IPS DF 6.9 (cell line): ENCODE measurements around the gene GNG12.

Experiments
- DNase-seq: peaks from one replicate; pipeline ENCODE4 v3.0.0-alpha.2; 2013; ENCODE audit warnings: low read depth, low spot score
- H3K27ac ChIP-seq: one replicate; pipeline ENCODE4 v1.5.1; 2013; ENCODE audit warnings: low read length, control low read depth
- H3K27me3 ChIP-seq: 2 replicates; pipeline ENCODE4 v1.6.1; 2013; ENCODE audit warnings: mild to moderate bottlenecking, low read length; ENCODE audit not compliant: control insufficient read depth, insufficient read depth
- H3K36me3 ChIP-seq: 2 replicates; pipeline ENCODE4 v1.6.1; 2013; ENCODE audit warnings: low read length; ENCODE audit not compliant: control insufficient read depth, insufficient read depth
- H3K4me1 ChIP-seq: 2 replicates; pipeline ENCODE4 v1.6.1; 2013; ENCODE audit warnings: low read length; ENCODE audit not compliant: control insufficient read depth, insufficient read depth
- H3K4me3 ChIP-seq: 2 replicates; pipeline ENCODE4 v1.5.1; 2013; ENCODE audit warnings: mild to moderate bottlenecking, low read length
- H3K9me3 ChIP-seq: 2 replicates; pipeline ENCODE4 v1.6.1; 2013; ENCODE audit warnings: low read length, inconsistent platforms; ENCODE audit not compliant: control insufficient read depth, insufficient read depth
- WGBS: extraction: QIAGEN DNeasy Blood & Tissue Kit; methylation state at CpG from one replicate; pipeline ENCODE4 v1.1.7; 2013; ENCODE audit warnings: mixed read lengths, missing lambda C conversion rate; ENCODE audit not compliant: insufficient read length, insufficient coverage; 5-methylcytosine and 5-hydroxymethylcytosine counted together

The GNG12 gene

DNA sequence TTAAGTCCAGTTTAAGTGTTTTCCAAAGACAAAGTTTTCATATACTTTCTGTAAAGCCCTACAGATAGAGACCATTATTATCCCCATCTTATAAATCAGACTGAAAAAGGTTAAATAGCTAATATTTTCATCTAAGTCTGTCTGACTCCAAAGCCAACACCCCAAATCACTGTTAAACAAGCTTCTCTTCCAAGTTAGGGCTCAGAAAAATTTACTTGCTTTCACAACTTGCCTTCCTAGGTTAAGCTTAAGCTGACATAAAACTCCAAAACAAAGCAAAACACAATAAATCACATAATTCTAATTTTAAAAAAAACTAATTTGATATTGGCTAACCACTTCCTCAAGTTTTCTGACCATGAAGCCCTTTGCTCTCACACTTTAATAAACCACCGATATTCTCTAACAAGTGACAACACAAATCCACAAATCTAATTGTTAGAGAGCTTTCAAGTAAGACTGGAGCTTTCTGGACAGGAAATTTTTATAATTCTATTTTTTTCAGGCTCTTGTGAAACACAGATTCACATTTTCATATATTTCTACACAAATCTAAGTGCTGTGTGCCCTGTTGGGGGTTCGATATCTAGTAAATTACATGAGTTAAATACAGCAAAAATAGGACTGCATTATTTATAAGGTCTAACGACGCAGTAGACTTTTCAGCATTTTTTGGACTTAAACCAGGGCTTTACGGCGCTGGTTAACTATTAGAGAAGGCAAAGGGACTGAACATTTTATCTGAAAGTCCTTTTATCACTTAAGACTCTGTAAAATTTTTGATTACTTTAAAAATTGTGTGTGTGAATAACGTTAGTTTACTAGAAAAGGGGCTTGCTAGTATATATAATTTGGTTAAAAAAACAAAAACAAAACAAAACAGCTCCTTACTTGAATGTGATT lies 2.1 kb downstream of the GNG12 start:
- no CpG with 5 or more reads among the region's 7 CpGs for WGBS
- 0 out of 2 replicates have a peak, but pooled peaks cover 1% of the 10 kb centered on the region for H3K4me1 ChIP-seq
- DNase-seq: no peak
- no peaks in the 10 kb centered on the region for H3K36me3 ChIP-seq
- H3K9me3 ChIP-seq: no peaks in the 10 kb centered on the region
- H3K4me3 ChIP-seq: no peak overlapping the region; the same call in 1 of the 2 replicates
- no peak overlapping the region for H3K27ac ChIP-seq
- H3K27me3 ChIP-seq: no peaks in the 10 kb centered on the region

DNA sequence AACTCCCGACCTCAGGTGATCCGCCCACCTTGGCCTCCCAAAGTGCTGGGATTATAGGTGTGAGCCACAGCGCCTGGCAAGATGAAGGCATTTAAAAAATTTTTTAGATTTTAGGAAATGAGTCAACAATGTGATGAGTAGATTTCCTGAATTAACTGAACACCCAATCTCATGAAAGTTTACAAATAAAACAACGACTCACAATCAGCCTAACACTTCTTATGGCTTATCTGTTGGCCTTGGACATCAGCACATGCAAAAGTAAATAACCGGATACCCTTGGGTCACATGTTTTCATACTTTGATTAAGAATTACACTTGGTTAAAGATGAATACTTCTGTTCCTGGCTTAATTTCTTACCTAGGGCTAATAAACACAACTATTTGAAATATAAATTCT lies 3.0 kb downstream of the GNG12 start:
- Histone ChIP-seq H3K27me3 (no peaks in the 10 kb centered on the region), H3K27ac (no peak overlapping the region), H3K4me1 (0 out of 2 replicates have a peak, but pooled peaks cover 1% of the 10 kb centered on the region), H3K4me3 (no peak overlapping the region), H3K36me3 (no peaks in the 10 kb centered on the region), H3K9me3 (no peaks in the 10 kb centered on the region)
- WGBS: no CpG with 5 or more reads among the region's 5 CpGs
- no peak for DNase-seq

DNA sequence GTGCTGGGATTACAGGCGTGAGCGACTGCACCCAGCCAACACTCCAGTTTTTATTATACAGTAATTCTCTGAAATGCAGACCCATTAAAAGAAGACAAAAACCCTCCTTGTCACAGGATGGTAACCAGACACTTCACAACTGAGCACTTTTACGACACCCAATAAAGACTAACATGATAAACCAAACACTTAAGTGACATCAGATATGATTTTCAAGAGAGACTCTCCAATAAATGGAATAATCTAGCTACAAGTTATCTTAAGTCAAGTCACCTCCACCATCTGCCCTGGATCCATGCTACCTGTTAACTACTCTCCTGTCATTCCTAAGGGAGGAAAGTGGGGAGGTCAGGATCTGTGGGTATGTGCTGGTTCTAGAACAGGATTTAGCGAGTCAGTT lies 5.6 kb downstream of the GNG12 start:
- DNase-seq: no peak
- Histone ChIP-seq H3K4me1 (no peaks in the 10 kb centered on the region), H3K4me3 (no peak overlapping the region), H3K36me3 (no peaks in the 10 kb centered on the region), H3K27ac (no peak overlapping the region), H3K9me3 (no peaks in the 10 kb centered on the region), H3K27me3 (no peaks in the 10 kb centered on the region)
- no CpG with 5 or more reads among the region's 4 CpGs for WGBS

DNA sequence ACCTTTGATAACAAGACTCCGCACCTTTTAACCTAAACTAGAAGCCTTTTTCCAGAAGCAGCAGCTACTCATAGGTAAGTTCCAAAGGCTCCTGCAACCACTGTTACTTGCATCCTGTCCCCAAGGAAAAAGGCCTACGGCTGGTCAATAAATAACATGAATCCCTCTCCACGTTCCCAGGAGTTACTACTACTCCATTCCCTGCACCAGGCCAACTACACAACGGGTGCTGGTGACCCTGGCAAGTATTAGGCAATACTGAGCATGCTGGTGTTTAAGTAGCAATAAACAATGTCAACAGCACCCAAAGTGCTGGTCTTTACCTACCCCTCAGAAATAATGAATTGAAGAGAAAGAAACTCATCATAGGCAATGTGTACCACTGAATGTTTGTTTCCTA lies 7.7 kb downstream of the GNG12 start:
- H3K4me1 ChIP-seq: peaks cover 2% of the 10 kb centered on the region; the same call in 1 of the 2 replicates
- WGBS: no CpG with 5 or more reads among the region's 4 CpGs
- H3K4me3 ChIP-seq: no peak overlapping the region
- no peaks in the 10 kb centered on the region for H3K27me3 ChIP-seq
- no peaks in the 10 kb centered on the region for H3K9me3 ChIP-seq
- no peaks in the 10 kb centered on the region for H3K36me3 ChIP-seq
- H3K27ac ChIP-seq: no peak overlapping the region
- DNase-seq: no peak

DNA sequence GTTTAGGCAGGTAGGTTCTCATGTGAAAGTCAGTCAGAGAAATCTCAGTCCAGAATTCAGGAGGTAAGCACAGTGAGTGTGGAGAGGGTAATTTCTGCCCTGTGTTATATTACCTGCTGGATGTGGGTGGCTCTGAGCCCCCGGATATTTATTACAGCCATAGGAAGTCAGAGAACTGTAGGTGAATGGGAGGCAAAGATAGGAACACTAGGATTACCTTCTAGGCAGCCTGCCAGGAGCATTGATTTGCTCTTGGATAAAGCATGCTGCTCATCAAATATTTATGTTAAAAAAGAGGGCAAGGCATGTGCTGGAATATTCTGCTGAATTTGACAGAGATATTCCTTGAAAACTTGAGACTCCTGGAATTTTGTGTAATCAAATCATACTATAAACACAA lies 8.5 kb downstream of the GNG12 start:
- H3K4me1 ChIP-seq: peaks cover 2% of the 10 kb centered on the region; the same call in 1 of the 2 replicates
- WGBS: no CpG with 5 or more reads among the region's 1 CpG
- no peaks in the 10 kb centered on the region for H3K27me3 ChIP-seq
- H3K4me3 ChIP-seq: no peak overlapping the region
- no peaks in the 10 kb centered on the region for H3K9me3 ChIP-seq
- no peak overlapping the region for H3K27ac ChIP-seq
- DNase-seq: no peak
- no peaks in the 10 kb centered on the region for H3K36me3 ChIP-seq

DNA sequence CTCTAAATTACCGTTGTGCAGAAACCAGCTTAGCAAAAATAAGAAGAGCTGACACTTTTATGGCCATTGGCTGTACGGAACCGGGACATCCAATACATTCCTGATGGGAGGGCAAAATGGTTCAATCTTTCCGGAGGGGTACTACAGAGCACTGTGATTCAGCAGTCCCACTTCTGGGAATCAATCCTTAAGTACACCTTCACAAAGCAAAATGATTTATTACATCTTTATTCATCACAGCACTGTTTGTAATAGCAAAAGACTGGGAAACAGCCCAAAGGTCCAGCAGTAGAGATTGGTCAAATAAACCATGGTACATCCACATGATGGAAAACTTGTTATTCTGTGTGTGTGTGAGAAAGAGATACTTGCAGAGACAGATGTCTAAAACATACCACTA lies 9.7 kb downstream of the GNG12 start:
- no peaks in the 10 kb centered on the region for H3K36me3 ChIP-seq
- no peak for DNase-seq
- no CpG with 5 or more reads among the region's 4 CpGs for WGBS
- no peaks in the 10 kb centered on the region for H3K27me3 ChIP-seq
- peaks cover 4% of the 10 kb centered on the region; the same call in 1 of the 2 replicates for H3K4me1 ChIP-seq
- no peak overlapping the region for H3K27ac ChIP-seq
- no peaks in the 10 kb centered on the region for H3K9me3 ChIP-seq
- no peak overlapping the region for H3K4me3 ChIP-seq

DNA sequence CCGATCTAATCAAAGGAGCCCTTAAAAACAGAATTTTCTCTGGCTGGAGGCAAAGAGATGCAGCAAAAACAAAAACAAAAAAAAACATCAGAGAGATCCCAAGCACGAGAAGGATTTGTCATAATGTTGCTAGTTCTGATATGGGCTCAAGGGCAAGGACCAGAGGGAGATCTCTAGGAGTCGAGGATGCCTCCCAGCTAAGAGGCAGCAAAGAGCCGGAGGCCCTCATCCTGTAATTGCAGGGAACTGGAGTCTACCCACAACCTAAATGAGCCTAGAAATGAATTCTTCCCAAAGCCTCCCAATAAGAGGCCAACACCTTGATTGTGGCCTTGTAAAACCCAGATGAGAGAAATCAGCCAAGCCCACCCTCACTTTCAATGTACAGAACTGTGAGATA lies 12.0 kb downstream of the GNG12 start:
- Histone ChIP-seq H3K9me3 (no peaks in the 10 kb centered on the region), H3K27me3 (no peaks in the 10 kb centered on the region), H3K27ac (no peak overlapping the region), H3K4me1 (peaks cover 4% of the 10 kb centered on the region; the same call in 1 of the 2 replicates), H3K36me3 (no peaks in the 10 kb centered on the region), H3K4me3 (no peak overlapping the region)
- no CpG with 5 or more reads among the region's 4 CpGs for WGBS
- DNase-seq: no peak

DNA sequence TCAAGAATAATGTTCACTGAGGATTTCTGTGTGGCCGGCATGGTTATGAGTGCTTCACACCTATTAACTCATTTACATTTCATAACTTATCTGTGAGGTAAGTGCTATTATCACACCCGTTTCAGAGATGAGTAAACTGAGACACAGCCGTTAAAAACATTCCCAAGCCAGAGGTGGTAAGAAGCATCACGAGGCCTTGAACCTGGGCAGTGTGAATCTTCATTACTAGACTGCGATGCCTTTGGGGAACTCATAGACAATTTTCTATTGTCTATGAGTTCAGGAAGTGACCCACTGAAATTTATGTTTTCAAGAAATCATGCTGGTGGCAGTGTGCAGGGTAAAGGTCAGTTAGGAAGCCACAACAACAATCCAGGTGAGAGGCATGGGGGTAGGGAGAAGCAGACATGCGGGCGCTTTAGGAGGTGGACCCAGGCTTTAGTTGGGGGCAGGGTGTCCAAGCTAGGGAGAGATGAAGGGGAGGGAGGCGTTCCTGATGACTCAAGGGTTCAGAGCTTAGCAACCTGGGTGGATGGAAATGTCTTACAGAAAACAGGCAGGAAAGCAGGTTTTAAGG lies 14.5 kb downstream of the GNG12 start:
- Histone ChIP-seq H3K27ac (no peak overlapping the region), H3K9me3 (no peaks in the 10 kb centered on the region), H3K4me3 (no peak overlapping the region), H3K4me1 (peaks cover 4% of the 10 kb centered on the region; the same call in 1 of the 2 replicates), H3K27me3 (no peaks in the 10 kb centered on the region), H3K36me3 (no peaks in the 10 kb centered on the region)
- no CpG with 5 or more reads among the region's 8 CpGs for WGBS
- DNase-seq: no peak

DNA sequence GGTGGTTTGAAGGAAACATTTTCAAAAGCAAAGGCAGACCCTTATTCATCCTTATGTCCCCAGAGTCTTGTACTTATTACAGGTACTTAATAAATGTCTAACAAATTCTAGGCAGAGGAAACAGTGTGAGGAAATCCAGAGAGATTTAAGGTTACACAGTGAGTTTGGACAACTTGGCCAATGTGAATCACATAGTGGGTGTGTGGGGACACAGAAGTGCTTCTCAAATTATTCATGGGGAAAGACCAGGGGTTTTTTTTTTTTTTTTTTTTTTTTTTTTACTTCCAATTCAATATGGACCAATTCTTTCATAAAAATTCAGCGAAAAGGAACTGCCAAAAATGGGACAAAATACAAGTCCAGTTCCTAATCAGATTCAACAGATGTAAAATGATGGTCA lies 15.1 kb downstream of the GNG12 start:
- H3K27ac ChIP-seq: no peak overlapping the region
- no peaks in the 10 kb centered on the region for H3K36me3 ChIP-seq
- peaks cover 4% of the 10 kb centered on the region; the same call in 1 of the 2 replicates for H3K4me1 ChIP-seq
- no peaks in the 10 kb centered on the region for H3K27me3 ChIP-seq
- H3K4me3 ChIP-seq: no peak overlapping the region
- DNase-seq: no peak
- H3K9me3 ChIP-seq: no peaks in the 10 kb centered on the region
- no CpG with 5 or more reads among the region's 1 CpG for WGBS

DNA sequence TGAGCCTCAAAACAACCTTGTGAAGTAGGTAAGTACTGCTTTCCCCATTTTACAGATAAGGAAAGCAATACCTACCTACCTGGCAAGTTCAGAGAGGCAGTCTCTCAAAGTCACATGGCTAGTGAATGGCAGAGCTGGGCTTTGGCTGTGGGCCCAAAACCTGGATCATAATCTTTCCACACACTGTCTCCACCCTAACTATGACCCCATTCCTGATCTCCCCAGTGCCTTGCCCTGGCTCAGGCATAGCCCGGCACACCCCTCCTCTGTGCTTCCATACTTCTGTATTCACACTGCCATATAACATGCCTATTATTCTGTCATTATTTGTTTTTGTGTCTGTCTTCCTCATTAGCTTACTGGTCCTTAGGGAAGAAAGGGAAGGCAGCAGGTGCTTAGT lies 15.9 kb downstream of the GNG12 start:
- no CpG with 5 or more reads among the region's 1 CpG for WGBS
- no peak overlapping the region for H3K4me3 ChIP-seq
- H3K4me1 ChIP-seq: peaks cover 4% of the 10 kb centered on the region; the same call in 1 of the 2 replicates

More for the DNA sequence above, 15.9 kb downstream of the GNG12 start:
- no peak for DNase-seq
- H3K9me3 ChIP-seq: no peaks in the 10 kb centered on the region
- no peaks in the 10 kb centered on the region for H3K36me3 ChIP-seq
- no peak overlapping the region for H3K27ac ChIP-seq
- H3K27me3 ChIP-seq: no peaks in the 10 kb centered on the region
